ENCODE measurements around the gene UGP2. TPM values are rescaled to one million over a fixed set of nuclear protein-coding genes. Genes with fewer than 3 reads are reported as not detected.

UGP2 gene
- total and polyA plus RNA-seq, 2 donors (not counting 3 experiments of a cell fraction or from before 2014, with no cell fraction given): 14.2 to 57.7 TPM

- dilution Hi-C loops (cut with MboI; ENCODE audit: extremely low pct_ligation_motif_present, low sequenced_read_pairs): no loop called here
- Histone ChIP-seq H3K9me1 (replicated peaks; ENCODE audit: control insufficient read depth, extremely low read depth, insufficient read depth, low read length) (no peaks in the 10 kb centered on the region), H2AFZ (ENCODE audit: low read depth, low read length) (no peak overlapping the region), H4K20me1 (replicated peaks; ENCODE audit: control insufficient read depth, extremely low read depth, insufficient read depth, low read length) (no peaks in the 10 kb centered on the region), H3K4me1 (ENCODE audit: control insufficient read depth, extremely low read depth, insufficient read depth, low read length) (no peaks in the 10 kb centered on the region), H3K4me2 (ENCODE audit: insufficient read depth, low read length) (no peak overlapping the region), H3K4me3 (replicated peaks in 1 of 3; ENCODE audit: insufficient read depth in 1 of 3, low read depth in 1 of 3, low read length in 3 of 3) (no peak overlapping the region), H3K27me3 (ENCODE audit: control insufficient read depth in 2 of 2, insufficient read depth in 2 of 2, low read length in 2 of 2) (no peaks in the 10 kb centered on the region), H3K9me3 (replicated peaks; ENCODE audit: control insufficient read depth, insufficient read depth, low read length) (no peaks in the 10 kb centered on the region), H3K9ac (replicated peaks; ENCODE audit: extremely low read depth, insufficient read depth, low read length) (no peak overlapping the region), H3K36me3 (ENCODE audit: control insufficient read depth in 2 of 2, extremely low read depth in 1 of 2, insufficient read depth in 2 of 2, low read length in 2 of 2) (no peaks in the 10 kb centered on the region), H3K79me2 (ENCODE audit: control insufficient read depth, insufficient read depth, low read length) (peaks cover 8% of the 10 kb centered on the region), H3K27ac (ENCODE audit: insufficient read depth, low read depth, low read length) (no peak overlapping the region)
- POLR2A ChIA-PET: no interaction called here
- CTCF ChIA-PET: interaction anchor here (2.5 kb wide), 1 partner anchor 9 kb away, joined by 12 read pairs; no protein-coding TSS in a partner anchor
- DNase-seq (ENCODE audit: low read depth, low spot score) (no peak), FAIRE-seq (no peak)
- intact Hi-C loops (cut with micrococcal nuclease): no loop called here
- TF ChIP-seq MYC (IDR thresholded peaks at IDR 0.05; ENCODE audit: low read depth, low read length) (no peak), JUN (IDR thresholded peaks at IDR 0.05; ENCODE audit: borderline replicate concordance, insufficient read depth, insufficient read length, low read depth) (no peak), POLR2AphosphoS5 (IDR thresholded peaks at IDR 0.05; ENCODE audit: insufficient read depth, low read depth, low read length) (no peak), GATA2 (IDR thresholded peaks at IDR 0.05; ENCODE audit: insufficient read depth, insufficient read length, low read depth, low read length) (no peak), POLR2A (IDR thresholded peaks at IDR 0.05; ENCODE audit: low read depth, low read length) (no peak), FOS (IDR thresholded peaks at IDR 0.05; ENCODE audit: borderline replicate concordance, insufficient read depth, low read length) (no peak), CTCF (IDR thresholded peaks at IDR 0.05; ENCODE audit: extremely low read depth in 1 of 2, insufficient read depth in 1 of 2, low read depth in 1 of 2, low read length in 2 of 2) (no peak), MAX (IDR thresholded peaks at IDR 0.05; ENCODE audit: insufficient read depth, insufficient read length) (no peak), EZH2 (IDR thresholded peaks at IDR 0.05; ENCODE audit: borderline replicate concordance, low read depth, low read length, severe bottlenecking) (no peak)
- BruUV-seq (replicated peaks): no TSS peak
Observed at GRCh38 chr2:63870679-63871078, 29.0 kb downstream of the UGP2 start.
